Measurements from ENCODE around the gene KCNMA1.

KCNMA1 gene

DNA sequence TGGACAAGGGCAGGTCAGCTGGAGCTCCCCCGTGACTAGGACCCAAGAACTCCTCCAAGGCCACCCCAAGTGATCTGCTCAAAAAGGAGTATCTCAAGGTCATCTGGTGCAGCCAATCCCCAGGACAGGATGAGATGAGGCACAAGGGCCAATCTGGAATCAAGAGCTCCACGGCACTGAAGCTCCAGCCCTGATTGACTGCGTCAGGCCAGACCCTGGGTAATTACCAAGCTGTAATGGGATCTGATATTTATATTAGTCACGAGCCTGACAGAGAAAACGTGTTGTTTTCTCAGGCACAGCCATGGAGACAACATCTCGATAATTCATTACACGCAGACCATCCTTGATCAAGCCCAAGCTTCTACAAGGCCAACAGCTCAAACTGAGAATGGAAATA, 4.2 kb downstream of the KCNMA1 start:
- FAIRE-seq (no peak), DNase-seq (ENCODE audit: insufficient read length, low spot score) (no peak)
- TF ChIP-seq, protein P1, sequence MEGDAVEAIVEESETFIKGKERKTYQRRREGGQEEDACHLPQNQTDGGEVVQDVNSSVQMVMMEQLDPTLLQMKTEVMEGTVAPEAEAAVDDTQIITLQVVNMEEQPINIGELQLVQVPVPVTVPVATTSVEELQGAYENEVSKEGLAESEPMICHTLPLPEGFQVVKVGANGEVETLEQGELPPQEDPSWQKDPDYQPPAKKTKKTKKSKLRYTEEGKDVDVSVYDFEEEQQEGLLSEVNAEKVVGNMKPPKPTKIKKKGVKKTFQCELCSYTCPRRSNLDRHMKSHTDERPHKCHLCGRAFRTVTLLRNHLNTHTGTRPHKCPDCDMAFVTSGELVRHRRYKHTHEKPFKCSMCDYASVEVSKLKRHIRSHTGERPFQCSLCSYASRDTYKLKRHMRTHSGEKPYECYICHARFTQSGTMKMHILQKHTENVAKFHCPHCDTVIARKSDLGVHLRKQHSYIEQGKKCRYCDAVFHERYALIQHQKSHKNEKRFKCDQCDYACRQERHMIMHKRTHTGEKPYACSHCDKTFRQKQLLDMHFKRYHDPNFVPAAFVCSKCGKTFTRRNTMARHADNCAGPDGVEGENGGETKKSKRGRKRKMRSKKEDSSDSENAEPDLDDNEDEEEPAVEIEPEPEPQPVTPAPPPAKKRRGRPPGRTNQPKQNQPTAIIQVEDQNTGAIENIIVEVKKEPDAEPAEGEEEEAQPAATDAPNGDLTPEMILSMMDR (IDR thresholded peaks at IDR 0.05; ENCODE audit: insufficient read depth, missing control alignments), result no peak

DNA sequence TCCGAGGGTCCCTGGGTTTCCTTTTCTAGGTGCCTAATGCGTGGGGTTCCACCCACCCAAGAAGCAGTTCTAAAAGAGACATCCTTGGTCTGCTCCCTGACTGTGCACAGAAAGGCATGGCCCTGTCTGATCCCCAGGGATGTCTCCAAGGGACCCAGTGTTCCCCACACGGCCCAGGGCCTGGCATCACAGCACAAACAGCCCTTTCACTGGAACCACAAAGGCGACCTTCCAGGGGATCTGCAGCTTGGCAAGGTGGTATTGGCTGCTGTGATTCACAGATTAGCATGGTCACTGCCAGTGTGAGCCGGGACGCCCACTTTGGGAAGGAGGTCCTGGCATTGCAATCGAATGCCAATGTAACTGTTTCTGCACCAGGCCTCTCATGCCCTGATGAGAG, 6.4 kb downstream of the KCNMA1 start:
- FAIRE-seq, result no peak
- TF ChIP-seq, protein P1 (IDR thresholded peaks at IDR 0.05; ENCODE audit: insufficient read depth, missing control alignments), result no peak
- no peak for DNase-seq (ENCODE audit: insufficient read length, low spot score)

DNA sequence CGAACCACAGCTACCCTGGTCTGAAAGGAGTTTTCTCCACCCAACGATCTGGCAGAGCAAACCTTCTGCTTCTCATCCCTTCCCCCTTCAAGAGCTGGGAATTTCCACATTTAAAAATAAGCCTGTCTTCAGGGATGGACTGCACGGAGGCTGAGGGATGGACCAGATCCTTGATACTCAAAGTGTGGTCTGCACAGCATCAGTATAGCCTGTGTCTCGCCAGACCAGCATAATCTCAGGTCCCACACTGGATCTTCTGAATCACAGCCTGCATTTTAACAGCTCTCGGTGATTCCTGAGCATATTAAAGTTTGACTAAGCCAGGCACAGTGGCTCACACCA, 7.1 kb downstream of the KCNMA1 start:
- FAIRE-seq, result no peak
- no peak for DNase-seq (ENCODE audit: insufficient read length, low spot score)
- TF ChIP-seq, protein P1 (IDR thresholded peaks at IDR 0.05; ENCODE audit: insufficient read depth, missing control alignments), result no peak

DNA sequence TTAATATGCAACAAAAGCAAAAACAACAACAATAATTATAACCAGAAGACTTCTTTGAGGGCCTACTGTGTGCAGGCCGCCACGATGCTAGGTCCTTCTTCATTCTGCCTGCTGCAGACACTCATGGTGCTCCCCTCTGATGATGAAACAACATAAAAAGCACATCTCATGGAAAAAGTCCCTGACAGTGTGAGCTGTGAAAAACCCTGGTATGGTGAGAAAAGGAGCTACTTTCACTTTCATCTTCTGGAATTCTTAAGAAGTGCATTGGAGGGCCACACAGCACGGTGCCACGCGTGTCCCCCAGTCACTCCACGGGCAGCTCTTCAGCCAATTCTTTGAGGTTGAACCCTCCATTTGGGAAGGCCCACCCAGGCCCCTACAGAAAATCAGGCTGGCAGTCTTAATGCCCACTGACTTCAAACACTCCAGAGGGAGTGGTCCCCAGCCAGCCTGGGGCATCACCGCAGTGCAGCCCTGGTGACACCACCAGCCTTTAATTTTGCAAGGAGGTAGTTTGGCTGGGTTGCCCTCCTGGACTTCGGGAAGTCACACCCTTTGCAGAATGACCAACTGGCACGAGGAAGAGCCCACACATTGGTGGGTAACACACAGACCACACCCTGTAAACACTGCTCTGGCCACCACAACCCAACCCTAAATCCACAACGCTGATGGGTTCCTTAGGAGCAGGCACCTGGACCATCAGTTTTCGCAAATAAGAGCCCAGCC, 7.7 kb downstream of the KCNMA1 start:
- no peak for DNase-seq (ENCODE audit: insufficient read length, low spot score)
- TF ChIP-seq, protein P1 (IDR thresholded peaks at IDR 0.05; ENCODE audit: insufficient read depth, missing control alignments), result no peak
- no peak for FAIRE-seq

DNA sequence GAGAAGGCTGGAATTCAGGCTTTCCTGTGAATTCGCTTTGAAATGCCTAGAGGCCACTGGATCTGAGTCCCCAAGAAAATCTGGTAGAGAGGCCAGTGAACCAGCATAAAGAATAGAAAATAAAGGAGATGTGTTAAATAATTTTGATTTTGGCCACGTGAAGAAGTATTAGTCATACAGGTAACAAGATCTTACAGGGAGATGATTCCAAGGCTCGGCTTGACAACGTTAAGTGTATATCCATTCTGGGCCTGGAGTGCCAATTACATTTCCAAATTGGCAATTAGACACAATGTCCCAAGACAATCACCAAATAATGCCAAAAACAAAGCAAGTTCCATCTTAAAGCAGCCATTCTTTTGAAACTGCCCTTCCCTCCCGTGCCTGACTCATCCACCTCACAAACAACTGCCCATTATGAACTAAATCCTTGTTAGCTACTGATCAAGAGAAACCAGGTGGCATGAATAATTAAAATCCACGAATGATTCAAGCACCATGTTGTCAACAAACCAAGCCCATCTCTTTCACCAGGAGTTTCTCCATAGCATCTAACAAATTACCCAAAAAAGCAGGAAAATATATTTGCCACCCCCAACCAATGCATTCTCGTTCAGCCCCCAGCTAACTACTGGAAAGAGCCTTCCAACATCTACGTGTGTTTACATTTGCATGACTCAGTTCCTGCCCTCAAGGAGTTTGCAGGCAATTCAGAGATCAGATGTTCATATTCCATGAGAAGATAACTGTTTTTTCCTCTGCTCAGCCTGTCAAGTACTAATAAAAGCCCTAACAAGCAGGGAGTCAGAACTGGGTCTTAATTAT, 8.5 kb downstream of the KCNMA1 start:
- DNase-seq (ENCODE audit: insufficient read length, low spot score) (no peak), FAIRE-seq (no peak)
- TF ChIP-seq, protein P1 (IDR thresholded peaks at IDR 0.05; ENCODE audit: insufficient read depth, missing control alignments), result no peak

DNA sequence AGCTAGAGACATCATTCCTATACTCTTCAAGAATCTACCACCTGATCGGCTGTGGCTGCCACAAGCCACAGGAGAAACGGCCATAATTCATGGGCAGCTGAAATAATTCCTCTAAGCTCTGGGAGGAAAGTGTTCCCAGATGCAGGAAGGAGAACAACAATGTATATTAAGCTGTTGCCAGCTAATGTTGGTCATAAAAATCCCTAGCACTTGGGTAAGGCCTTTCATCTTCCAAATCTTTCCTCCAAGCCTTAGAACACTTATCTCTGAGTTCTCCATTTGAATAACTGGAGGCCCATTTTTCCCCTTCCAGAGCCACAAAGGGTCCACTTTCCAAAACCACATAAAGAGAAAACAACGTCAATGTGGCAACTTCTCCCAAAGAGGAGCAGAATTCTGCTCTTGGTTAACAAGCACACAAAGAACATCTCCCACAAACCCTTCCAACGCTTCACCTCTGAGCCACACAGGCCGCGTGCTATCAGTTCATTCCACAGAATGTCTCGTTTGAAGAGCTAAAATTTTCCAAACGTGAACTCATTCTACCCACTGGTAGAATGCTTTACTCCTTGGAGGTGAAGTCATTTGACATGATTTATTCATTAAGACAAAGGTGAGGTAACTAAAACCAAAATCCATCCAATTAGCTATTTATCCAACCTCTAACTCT, 11.2 kb downstream of the KCNMA1 start:
- FAIRE-seq (no peak), DNase-seq (ENCODE audit: insufficient read length, low spot score) (no peak)
- TF ChIP-seq, protein P1 (IDR thresholded peaks at IDR 0.05; ENCODE audit: insufficient read depth, missing control alignments), result no peak

All from D721Med (cell line).